Activated naive CD4-positive, alpha-beta T cell treated with anti-CD3 and anti-CD28 coated beads, Interleukin-2, amount 10 ng/mL, durations not matched to agents 7 days and 5 days (primary cell): Measurements from ENCODE around the gene DAD1.
"Not testable (repeated sequence)": the region's sequence is repeated elsewhere in the genome, so short reads cannot be mapped to it uniquely, and the experiment has no call there.

Experiments
- CTCF ChIA-PET: fragments of 350-600 bp; sonication (Branson Sonifier 250); formaldehyde crosslinking; loops from one replicate; lab custom pipeline; 2021; ENCODE audit warnings: antibody characterized with exemption; lab: Charles Lee
- DNase-seq: peaks from one replicate; pipeline ENCODE4 v3.0.0-alpha.2; 2020
- H3K27ac Mint-ChIP-seq: one replicate; pipeline ENCODE4 v1.8.0; 2021; ENCODE audit warnings: mild to moderate bottlenecking, moderate library complexity, mixed read lengths
- H3K27me3 Mint-ChIP-seq: one replicate; pipeline ENCODE4 v1.8.0; 2021; ENCODE audit warnings: mild to moderate bottlenecking, mixed read lengths
- H3K36me3 Mint-ChIP-seq: one replicate; pipeline ENCODE4 v1.8.0; 2021; ENCODE audit warnings: mixed read lengths
- H3K4me1 Mint-ChIP-seq: one replicate; pipeline ENCODE4 v1.8.0; 2021; ENCODE audit warnings: mixed read lengths
- H3K4me3 Mint-ChIP-seq: one replicate; pipeline ENCODE4 v1.8.0; 2021; ENCODE audit warnings: mild to moderate bottlenecking, moderate library complexity, mixed read lengths
- H3K9me3 Mint-ChIP-seq: one replicate; pipeline ENCODE4 v1.8.0; 2021; ENCODE audit warnings: mixed read lengths

DAD1 gene

DNA sequence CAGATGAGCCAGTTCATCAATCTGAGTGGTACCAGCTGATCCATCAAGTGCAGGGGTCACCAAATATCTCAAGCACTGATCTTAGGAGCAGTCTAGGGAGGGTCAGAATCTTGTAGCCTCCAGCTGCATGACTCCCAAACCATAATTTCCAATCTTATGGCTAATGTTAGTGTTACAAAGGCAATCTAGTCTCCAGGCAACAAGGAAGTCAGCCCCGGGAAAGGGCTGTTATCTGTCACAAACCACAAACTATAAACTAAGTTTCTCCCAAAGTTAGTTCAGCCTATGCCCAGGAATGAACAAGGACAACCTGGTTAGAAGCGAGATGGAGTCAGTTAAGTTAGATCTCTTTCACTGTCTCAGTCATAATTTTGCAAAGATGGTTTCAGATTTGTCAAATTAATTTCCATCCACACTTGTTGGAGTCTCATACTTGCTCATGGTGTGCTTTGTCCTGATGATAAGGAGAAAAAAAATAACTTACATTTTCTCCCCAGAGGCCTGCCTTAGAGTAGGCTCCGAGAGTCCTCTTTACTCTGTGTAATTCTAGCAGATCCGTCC lies 5.2 kb upstream of the DAD1 start:
- H3K4me3 Mint-ChIP-seq = no peak overlapping the region
- H3K4me1 Mint-ChIP-seq = peaks cover 35% of the 10 kb centered on the region
- CTCF ChIA-PET = interaction anchor here (0.7 to 11.5 kb wide), 3 partner anchors 23 to 392 kb away, joined by 3 to 116 read pairs (median 4); no protein-coding TSS in a partner anchor
- no peak for DNase-seq
- no peak overlapping the region for H3K27ac Mint-ChIP-seq
- no peaks in the 10 kb centered on the region for H3K36me3 Mint-ChIP-seq
- no peaks in the 10 kb centered on the region for H3K9me3 Mint-ChIP-seq
- peaks cover 40% of the 10 kb centered on the region for H3K27me3 Mint-ChIP-seq

GRCh38 chr14:22593601-22594000 lies 4.6 kb upstream of the DAD1 start:
- peaks cover 40% of the 10 kb centered on the region for H3K27me3 Mint-ChIP-seq
- H3K36me3 Mint-ChIP-seq = peaks cover 2% of the 10 kb centered on the region
- no peaks in the 10 kb centered on the region for H3K9me3 Mint-ChIP-seq
- CTCF ChIA-PET = interaction anchor here (0.7 to 11.5 kb wide), 6 partner anchors 8 to 393 kb away, joined by 3 to 116 read pairs (median 4); no protein-coding TSS in a partner anchor
- no peak for DNase-seq
- no peak overlapping the region for H3K27ac Mint-ChIP-seq
- H3K4me3 Mint-ChIP-seq = no peak overlapping the region
- H3K4me1 Mint-ChIP-seq = peaks cover 29% of the 10 kb centered on the region

DNA sequence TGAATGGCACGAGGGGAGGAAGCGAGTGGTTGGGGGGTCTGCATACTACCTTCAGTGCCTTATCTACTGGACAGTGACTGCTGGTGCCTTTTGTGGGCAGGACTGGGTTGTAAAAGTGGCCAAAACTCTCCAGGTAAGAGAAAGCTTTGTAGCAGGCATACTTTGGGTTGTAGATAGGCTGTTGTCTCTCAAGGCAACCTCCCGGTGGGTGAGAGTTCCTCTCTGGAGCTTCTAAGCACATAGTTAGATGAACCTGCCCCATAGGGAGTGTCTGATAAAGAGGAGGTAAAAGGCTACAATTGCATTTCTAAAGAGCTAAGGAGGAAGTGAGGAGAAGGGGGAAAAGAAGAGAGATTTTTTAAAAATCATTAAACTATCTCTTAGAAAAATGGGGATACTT lies 4.2 kb upstream of the DAD1 start:
- Mint-ChIP-seq H3K4me1 (peaks cover 28% of the 10 kb centered on the region), H3K9me3 (no peaks in the 10 kb centered on the region), H3K27ac (no peak overlapping the region), H3K36me3 (peaks cover 4% of the 10 kb centered on the region), H3K4me3 (no peak overlapping the region), H3K27me3 (peaks cover 36% of the 10 kb centered on the region)
- no peak for DNase-seq
- CTCF ChIA-PET = interaction anchor here (0.7 to 11.5 kb wide), 6 partner anchors 8 to 393 kb away, joined by 3 to 116 read pairs (median 4); no protein-coding TSS in a partner anchor

- no peak for DNase-seq
- CTCF ChIA-PET = interaction anchor here (0.7 to 11.5 kb wide), 11 partner anchors 10 to 675 kb away, joined by 3 to 116 read pairs (median 3); partner anchors contain the start of gene ABHD4
- Mint-ChIP-seq H3K9me3 (no peaks in the 10 kb centered on the region), H3K27me3 (peaks cover 10% of the 10 kb centered on the region), H3K36me3 (peaks cover 28% of the 10 kb centered on the region), H3K27ac (peak overlapping the region; percentile 99), H3K4me1 (peaks cover 65% of the 10 kb centered on the region), H3K4me3 (peak overlapping the region; percentile 98)
Observed at GRCh38 chr14:22588526-22589095, 413 bp downstream of the DAD1 start.

- Mint-ChIP-seq H3K36me3 (peaks cover 35% of the 10 kb centered on the region), H3K4me3 (peak overlapping the region; percentile 98), H3K4me1 (peaks cover 73% of the 10 kb centered on the region), H3K27ac (peak overlapping the region; percentile 99)
- CTCF ChIA-PET = interaction anchor here (0.6 to 11.5 kb wide), 5 partner anchors 9 to 574 kb away, joined by 3 to 116 read pairs (median 4); partner anchors contain the start of gene ABHD4
- DNase-seq, H3K9me3 Mint-ChIP-seq, H3K27me3 Mint-ChIP-seq: not testable (repeated sequence)
Observed at GRCh38 chr14:22587677-22588422, 1.2 kb downstream of the DAD1 start.

DNA sequence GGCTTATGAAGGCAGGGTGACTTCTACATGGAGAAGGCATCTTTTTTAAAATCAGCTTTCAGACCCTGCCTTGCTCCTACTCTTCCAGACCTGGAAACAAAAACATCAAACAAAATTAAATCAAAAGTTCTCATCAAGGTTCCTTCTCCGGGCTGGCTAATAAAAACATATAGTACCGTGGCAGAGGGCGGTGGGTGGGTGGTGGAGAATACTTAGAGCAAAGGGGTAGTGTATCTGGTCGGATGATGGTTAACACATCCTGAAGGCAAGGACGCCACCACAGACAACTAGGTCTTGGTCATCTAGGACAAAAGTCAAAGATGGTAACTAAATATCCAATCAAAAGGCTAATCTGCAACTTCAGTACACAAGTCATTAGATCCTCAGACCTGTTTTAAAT lies 1.8 kb downstream of the DAD1 start:
- DNase-seq = no peak
- H3K27me3 Mint-ChIP-seq = no peaks in the 10 kb centered on the region
- H3K4me3 Mint-ChIP-seq = peak overlapping the region; percentile 98
- H3K9me3 Mint-ChIP-seq = no peaks in the 10 kb centered on the region
- CTCF ChIA-PET = interaction anchor here (11.5 kb wide), 1 partner anchor 16 kb away, joined by 116 read pairs; no protein-coding TSS in a partner anchor
- peaks cover 78% of the 10 kb centered on the region for H3K4me1 Mint-ChIP-seq
- peak overlapping the region; percentile 99 for H3K27ac Mint-ChIP-seq
- H3K36me3 Mint-ChIP-seq = peaks cover 40% of the 10 kb centered on the region

DNA sequence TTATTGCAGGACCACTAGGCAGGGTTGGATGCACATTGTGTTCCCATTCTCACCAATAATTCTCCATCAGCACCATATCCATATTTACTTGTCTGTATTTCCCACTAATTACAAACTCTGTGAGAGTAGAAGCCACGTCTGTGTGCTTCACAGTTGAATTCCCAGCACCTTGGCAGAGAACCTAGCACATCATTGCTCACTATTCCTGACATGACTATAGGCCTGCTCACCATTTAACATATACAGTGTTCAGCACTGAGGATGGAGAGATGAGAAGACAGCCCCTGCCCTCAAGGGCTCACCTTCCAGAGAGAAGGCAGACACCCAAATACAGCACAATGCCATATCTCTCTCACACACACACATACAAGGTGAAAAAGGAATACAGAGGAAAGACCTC lies 5.0 kb downstream of the DAD1 start:
- Mint-ChIP-seq H3K9me3 (no peaks in the 10 kb centered on the region), H3K36me3 (peaks cover 54% of the 10 kb centered on the region), H3K27me3 (no peaks in the 10 kb centered on the region), H3K4me1 (peaks cover 75% of the 10 kb centered on the region), H3K27ac (peak overlapping the region; percentile 6), H3K4me3 (no peak overlapping the region)
- CTCF ChIA-PET = interaction anchor here (11.5 kb wide), 1 partner anchor 12 kb away, joined by 116 read pairs; no protein-coding TSS in a partner anchor
- DNase-seq = no peak

DNA sequence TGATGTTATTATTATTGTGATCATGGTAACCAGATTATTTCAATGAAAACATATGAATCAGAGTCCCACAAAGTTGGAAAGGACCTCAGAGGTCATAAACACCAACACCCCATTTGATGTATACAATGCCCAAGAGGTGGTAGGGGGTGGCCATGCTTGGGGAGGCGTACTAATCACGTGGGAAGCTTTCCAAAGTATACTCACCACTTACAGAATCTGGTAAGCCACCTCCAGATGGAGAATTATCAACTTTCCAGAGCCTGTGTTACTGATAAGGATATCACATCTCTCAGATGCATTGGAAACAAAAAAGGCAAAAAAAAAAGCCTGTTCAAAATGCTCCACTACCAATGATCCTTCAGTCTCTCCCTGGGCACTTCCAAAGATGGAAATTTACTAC lies 8.4 kb downstream of the DAD1 start:
- H3K36me3 Mint-ChIP-seq = peaks cover 46% of the 10 kb centered on the region
- no peak overlapping the region for H3K4me3 Mint-ChIP-seq
- no peak overlapping the region for H3K27ac Mint-ChIP-seq
- DNase-seq = no peak
- CTCF ChIA-PET = interaction anchor here (0.9 to 1.2 kb wide), 2 partner anchors 9 to 275 kb away, joined by 3 to 4 read pairs; no protein-coding TSS in a partner anchor
- H3K27me3 Mint-ChIP-seq = no peaks in the 10 kb centered on the region
- no peaks in the 10 kb centered on the region for H3K9me3 Mint-ChIP-seq
- H3K4me1 Mint-ChIP-seq = peaks cover 76% of the 10 kb centered on the region

DNA sequence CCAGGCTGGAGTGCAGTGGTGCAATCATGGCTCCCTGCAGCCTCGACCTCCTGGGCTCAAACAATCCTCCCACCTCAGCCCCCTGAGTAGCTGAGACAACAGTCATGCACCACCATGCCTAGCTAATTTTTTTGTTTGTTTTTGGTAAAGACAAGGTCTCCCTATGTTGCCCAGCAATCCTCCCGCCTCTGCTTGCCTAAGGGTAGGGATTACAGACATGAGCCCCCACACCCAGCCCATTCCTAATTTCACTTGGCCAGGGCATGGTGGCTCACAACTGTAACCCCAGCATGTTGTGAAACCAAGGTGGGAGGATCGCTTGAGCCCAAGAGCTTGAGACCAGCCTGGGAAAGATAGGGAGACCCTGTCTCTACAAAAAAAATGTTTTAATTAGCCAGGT lies 9.1 kb downstream of the DAD1 start:
- CTCF ChIA-PET = interaction anchor here (1.2 to 2.3 kb wide), 2 partner anchors 10 kb away, joined by 4 to 8 read pairs; no protein-coding TSS in a partner anchor
- Mint-ChIP-seq H3K4me3 (no peak overlapping the region), H3K27me3 (no peaks in the 10 kb centered on the region), H3K36me3 (peaks cover 46% of the 10 kb centered on the region), H3K4me1 (peaks cover 69% of the 10 kb centered on the region), H3K27ac (no peak overlapping the region), H3K9me3 (no peaks in the 10 kb centered on the region)
- no peak for DNase-seq

DNA sequence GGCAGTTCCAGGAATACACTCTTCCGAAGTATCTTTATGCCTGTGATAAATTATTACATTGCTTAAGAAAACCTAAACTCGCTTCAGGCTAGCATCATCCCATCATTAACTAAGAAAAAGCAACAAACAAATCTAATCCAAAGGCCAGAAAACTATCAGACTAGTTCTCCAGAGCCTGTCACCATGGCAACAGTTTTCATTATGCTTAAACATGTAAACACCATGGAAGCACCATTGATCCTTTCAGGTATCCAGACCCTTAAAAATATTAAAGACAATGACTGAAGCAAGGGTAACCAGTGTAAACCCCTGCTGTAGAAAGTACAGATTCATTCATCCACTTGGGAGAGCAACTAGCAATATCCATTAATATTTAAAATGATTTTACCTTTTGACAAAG lies 9.8 kb downstream of the DAD1 start:
- H3K36me3 Mint-ChIP-seq = peaks cover 50% of the 10 kb centered on the region
- DNase-seq = no peak
- peak overlapping the region; percentile 73 for H3K27ac Mint-ChIP-seq
- peaks cover 66% of the 10 kb centered on the region for H3K4me1 Mint-ChIP-seq
- H3K9me3 Mint-ChIP-seq = no peaks in the 10 kb centered on the region
- H3K27me3 Mint-ChIP-seq = no peaks in the 10 kb centered on the region
- CTCF ChIA-PET = interaction anchor here (1.2 to 2.3 kb wide), 3 partner anchors 9 to 11 kb away, joined by 3 to 8 read pairs (median 4); no protein-coding TSS in a partner anchor
- no peak overlapping the region for H3K4me3 Mint-ChIP-seq

GRCh38 chr14:22577334-22577908 lies 11.6 kb downstream of the DAD1 start:
- DNase-seq = no peak
- H3K36me3 Mint-ChIP-seq = peaks cover 53% of the 10 kb centered on the region
- no peaks in the 10 kb centered on the region for H3K27me3 Mint-ChIP-seq
- H3K9me3 Mint-ChIP-seq = no peaks in the 10 kb centered on the region
- no peak overlapping the region for H3K27ac Mint-ChIP-seq
- no peak overlapping the region for H3K4me3 Mint-ChIP-seq
- CTCF ChIA-PET = no interaction called here
- peaks cover 56% of the 10 kb centered on the region for H3K4me1 Mint-ChIP-seq

GRCh38 chr14:22573804-22574203 lies 15.2 kb downstream of the DAD1 start:
- peaks cover 50% of the 10 kb centered on the region for H3K4me1 Mint-ChIP-seq
- no peak for DNase-seq
- no peaks in the 10 kb centered on the region for H3K9me3 Mint-ChIP-seq
- CTCF ChIA-PET = interaction anchor here (1.0 to 6.0 kb wide), 3 partner anchors 15 to 279 kb away, joined by 3 to 116 read pairs (median 105); partner anchors contain the start of gene DAD1
- H3K27ac Mint-ChIP-seq = no peak overlapping the region
- H3K36me3 Mint-ChIP-seq = peaks cover 56% of the 10 kb centered on the region
- no peak overlapping the region for H3K4me3 Mint-ChIP-seq
- no peaks in the 10 kb centered on the region for H3K27me3 Mint-ChIP-seq

GRCh38 chr14:22572562-22573058 lies 16.4 kb downstream of the DAD1 start:
- DNase-seq = no peak
- Mint-ChIP-seq H3K4me3 (no peak overlapping the region), H3K9me3 (no peaks in the 10 kb centered on the region), H3K4me1 (peaks cover 53% of the 10 kb centered on the region), H3K36me3 (peaks cover 59% of the 10 kb centered on the region), H3K27ac (no peak overlapping the region), H3K27me3 (no peaks in the 10 kb centered on the region)
- CTCF ChIA-PET = interaction anchor here (0.9 to 7.3 kb wide), 11 partner anchors 12 to 712 kb away, joined by 3 to 139 read pairs (median 38); partner anchors contain the start of genes AJUBA and DAD1
